HG03520 (cell line): ENCODE data around the gene ETDC.
"Not testable (repeated sequence)": the region's sequence is repeated elsewhere in the genome, so short reads cannot be mapped to it uniquely, and the experiment has no call there.

Experiments
- ATAC-seq: cut with Tn5 transposase; IDR thresholded peaks from one replicate; pipeline ENCODE4 v1.9.1; 2021; ENCODE audit warnings: mild to moderate bottlenecking, moderate library complexity; ENCODE audit not compliant: unreplicated experiment

The ETDC gene

GRCh38 chrX:135309430-135309923, at the start of gene ETDC:
Gene ETDC, plus strand, starts transcription at chrX:135309480. Its CDS starts 0 bp downstream, at chrX:135309480.
- no peak for ATAC-seq

- ATAC-seq, result not testable (repeated sequence)
Observed at GRCh38 chrX:135260976-135261375, 48.3 kb upstream of the ETDC start.

GRCh38 chrX:135263376-135263775, 45.9 kb upstream of the ETDC start:
- not testable (repeated sequence) for ATAC-seq

GRCh38 chrX:135264206-135264605, 45.1 kb upstream of the ETDC start:
- no peak for ATAC-seq

GRCh38 chrX:135273162-135273561, 36.1 kb upstream of the ETDC start:
- ATAC-seq, result no peak

GRCh38 chrX:135275973-135276372, 33.3 kb upstream of the ETDC start:
- no peak for ATAC-seq

DNA sequence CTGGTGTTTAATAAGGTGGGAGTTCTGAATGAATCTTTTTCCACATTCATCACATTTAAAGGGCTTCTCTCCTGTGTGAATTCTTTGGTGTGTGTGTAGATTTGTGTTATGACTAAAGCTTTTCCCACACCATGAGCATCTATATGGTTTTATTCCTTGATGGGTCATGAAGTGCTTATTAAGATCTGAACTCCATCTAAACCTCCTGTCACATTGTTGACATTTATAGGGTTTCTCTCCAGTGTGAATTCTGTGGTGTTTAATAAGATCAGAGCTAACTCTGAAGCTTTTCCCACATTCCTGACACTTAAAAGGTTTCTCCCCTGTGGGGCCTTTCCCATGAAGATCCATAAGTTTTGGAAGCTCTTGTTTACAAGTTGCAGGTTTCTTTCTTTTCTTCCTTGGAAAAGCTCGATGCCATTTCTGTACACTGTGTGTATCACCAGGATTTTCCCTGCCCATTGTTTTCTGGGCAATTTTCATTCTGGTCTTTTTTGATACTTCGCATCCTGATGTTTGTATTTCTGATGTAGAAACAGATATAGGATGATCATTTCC, 21.9 kb upstream of the ETDC start:
- no peak for ATAC-seq

GRCh38 chrX:135295238-135295943, 13.9 kb upstream of the ETDC start:
- peak; percentile 79 for ATAC-seq

DNA sequence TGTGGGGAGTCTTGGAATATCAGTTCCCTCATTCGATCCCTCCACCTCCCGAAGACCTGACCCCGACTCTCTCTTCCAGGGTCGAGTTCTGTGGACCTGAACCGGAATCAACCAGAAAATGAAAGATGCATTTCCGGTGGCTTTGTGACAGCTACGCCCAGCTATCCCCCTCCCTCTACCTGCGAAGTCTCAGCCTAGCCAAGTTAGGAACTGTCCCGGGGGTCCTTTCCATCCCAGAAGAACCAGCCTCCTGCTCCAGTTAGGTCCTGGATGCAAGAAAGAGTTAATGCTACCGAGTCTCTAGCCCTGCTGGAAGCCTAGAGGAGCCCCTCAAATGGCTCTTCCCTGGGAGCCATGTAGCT, 13.4 kb upstream of the ETDC start:
- ATAC-seq, result no peak

GRCh38 chrX:135302269-135302873, 6.9 kb upstream of the ETDC start:
- no peak for ATAC-seq

DNA sequence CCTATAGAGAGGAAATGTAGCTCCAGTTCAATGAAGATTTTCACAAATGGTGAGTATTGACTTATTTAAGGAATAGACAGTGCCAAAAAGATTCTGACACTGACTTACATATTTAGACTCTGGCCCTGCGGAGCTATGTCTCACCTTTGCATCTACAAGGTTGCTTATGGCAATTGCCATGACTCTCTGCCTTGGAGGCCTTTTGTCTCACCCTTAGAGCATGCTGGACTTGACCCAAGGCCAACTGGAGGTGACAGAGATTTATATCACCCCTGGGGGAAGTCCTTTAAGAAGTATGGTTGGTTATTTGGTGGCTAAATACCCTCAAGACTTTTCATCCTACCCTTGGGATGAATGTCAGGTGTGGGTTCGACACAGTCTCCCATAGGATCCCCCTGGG, 4.5 kb upstream of the ETDC start:
- no peak for ATAC-seq

GRCh38 chrX:135307171-135307570, 2.1 kb upstream of the ETDC start:
- ATAC-seq, result no peak

DNA sequence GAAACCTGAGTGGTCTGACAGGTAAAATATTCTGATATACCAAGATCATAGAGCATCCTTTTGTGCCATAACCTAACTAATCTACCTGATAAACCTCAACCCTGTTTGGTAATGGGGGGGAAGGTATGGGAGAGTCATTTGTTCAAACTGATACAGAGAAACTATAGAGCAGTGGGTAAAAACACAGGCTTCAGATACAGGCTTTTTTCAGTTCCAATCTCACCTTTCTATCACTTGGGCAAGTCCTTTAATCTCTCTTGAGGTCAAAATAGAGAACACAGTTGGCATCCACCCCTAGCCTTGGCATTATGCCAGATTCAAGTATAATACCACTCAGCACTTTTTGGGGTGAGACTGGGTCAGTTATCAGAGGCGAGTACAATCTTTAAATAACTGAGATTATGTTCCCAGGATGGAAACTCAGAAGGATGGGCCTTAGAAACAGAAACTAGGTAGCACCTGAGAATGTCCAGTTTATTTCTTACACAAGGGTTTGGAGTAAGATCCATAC, 880 bp upstream of the ETDC start:
- no peak for ATAC-seq

GRCh38 chrX:135315864-135316263, 6.6 kb downstream of the ETDC start:
- no peak for ATAC-seq

DNA sequence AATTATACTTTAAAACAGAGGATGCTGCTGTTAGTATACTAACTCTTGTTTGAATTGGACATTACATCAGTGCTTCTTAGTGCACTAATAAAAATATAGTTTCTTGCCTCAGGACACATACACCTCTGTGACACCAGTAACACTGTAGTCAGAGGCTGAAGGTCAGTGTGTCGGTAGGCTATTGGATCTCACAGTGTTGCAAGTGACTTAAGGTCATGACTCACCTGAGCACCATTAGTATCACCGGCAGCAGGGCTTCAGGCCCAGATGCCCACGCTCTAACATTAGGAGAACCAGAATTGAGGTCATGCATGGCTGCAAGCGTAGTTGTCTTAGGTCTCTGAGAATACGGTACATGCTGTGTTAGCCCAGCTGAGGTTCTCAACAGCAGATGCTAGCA, 15.2 kb downstream of the ETDC start:
- ATAC-seq, result no peak

GRCh38 chrX:135325036-135325818, 15.9 kb downstream of the ETDC start:
- ATAC-seq, result not testable (repeated sequence)

DNA sequence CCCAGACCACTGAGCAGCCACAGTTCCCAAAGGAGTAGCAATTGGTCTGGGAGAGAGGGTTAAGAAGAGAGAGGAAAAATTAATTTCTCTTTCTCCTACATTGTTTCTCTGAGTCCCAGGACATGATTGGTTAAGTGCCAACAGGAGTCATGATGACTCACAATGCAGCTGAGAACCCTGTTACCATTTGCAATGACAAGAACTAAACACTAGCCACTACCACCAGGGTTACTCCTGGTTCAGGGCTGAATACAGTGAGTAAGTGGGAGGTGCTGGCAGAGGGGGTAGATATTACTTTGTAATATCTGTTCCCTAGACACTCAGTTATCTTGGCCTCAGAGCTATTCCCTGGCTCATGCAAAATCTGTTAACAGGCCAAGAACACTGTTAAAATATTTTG, 18.0 kb downstream of the ETDC start:
- no peak for ATAC-seq

DNA sequence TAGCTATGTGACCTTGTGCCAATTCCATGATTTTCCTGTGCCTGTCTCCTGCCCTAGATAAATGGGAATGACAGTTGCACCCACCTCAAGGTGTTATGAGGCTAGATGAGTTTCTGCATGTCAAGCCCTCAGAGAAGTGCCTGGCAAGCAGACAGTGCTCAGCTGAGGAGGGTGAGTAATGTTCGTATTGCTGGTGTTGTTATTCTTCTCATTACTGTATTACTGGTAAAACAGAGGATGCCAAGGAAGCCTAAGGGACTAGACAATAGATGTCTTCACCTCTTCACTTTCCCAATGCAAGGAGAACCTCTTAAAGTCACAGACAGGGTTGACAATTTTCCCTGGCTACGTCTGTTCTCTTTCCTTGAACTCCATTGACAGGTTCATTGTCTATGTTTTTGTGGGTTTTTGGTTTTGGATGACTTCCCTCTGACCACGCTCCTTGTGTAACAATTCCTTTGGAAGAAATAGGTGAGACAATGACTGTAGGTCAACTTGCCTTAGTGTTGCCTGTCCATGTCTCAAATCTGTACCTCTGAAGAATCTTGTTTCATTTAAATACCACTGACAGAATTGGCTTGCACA, 19.2 kb downstream of the ETDC start:
- ATAC-seq, result no peak

- no peak for ATAC-seq
Observed at GRCh38 chrX:135330706-135331105, 21.4 kb downstream of the ETDC start.

GRCh38 chrX:135331525-135331924, 22.2 kb downstream of the ETDC start:
- ATAC-seq, result no peak

DNA sequence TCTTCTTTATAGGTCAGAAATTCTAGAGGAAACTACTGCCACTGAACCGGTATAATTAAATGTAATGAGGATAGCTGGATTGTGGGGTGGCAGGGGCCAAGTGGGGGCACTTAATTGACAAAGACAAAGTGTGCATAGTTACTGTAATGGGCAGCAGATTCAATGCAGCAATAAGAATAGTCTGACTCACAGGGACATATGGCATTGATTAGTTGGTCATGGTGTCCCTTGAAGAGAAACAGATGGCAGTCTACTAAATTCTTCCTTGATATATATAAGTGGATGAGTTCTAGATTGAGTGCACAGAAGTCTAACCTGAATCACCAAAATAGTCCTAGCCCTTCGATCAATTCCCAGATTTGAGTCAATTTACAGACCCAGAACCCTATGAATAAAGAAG, 31.6 kb downstream of the ETDC start:
- ATAC-seq, result no peak
